Psoas muscle (tissue), 8 donors: ENCODE measurements around the gene ATE1. TPM values are rescaled to one million over a fixed set of nuclear protein-coding genes. Genes with fewer than 3 reads are reported as not detected.

Experiments
- ATAC-seq, 4 donors: fragments of 200-7000 bp; cut with Tn5 transposase; one replicate each; pipeline ENCODE4 v1.9.1; 2020; ENCODE audit warnings: moderate library complexity in 3 of 4, mild to moderate bottlenecking in 2 of 4
- DNase-seq, 2 donors: peaks; one replicate each; pipeline ENCODE4 v3.0.0-alpha.2; 2020
- H3K27ac ChIP-seq: fragments of 200-600 bp; one replicate; pipeline ENCODE4 v1.8.0; 2022
- H3K27me3 ChIP-seq, 3 donors: fragments of 200-600 bp in 1 of 3; one replicate each; pipeline versions ENCODE4 v1.6.1 to v1.8.0; 2013 to 2022; ENCODE audit warnings: low read length in 2 of 3, mild to moderate bottlenecking in 2 of 3, moderate library complexity in 1 of 3; ENCODE audit not compliant: insufficient read depth in 3 of 3
- H3K36me3 ChIP-seq, 2 donors: fragments of 200-600 bp in 1 of 2; one replicate each; pipeline versions ENCODE4 v1.6.1 to v1.8.0; 2013 to 2022; ENCODE audit warnings: low read depth in 1 of 2, mild to moderate bottlenecking in 1 of 2, moderate library complexity in 1 of 2; ENCODE audit not compliant: insufficient read depth in 1 of 2
- H3K4me1 ChIP-seq: fragments of 200-600 bp; one replicate; pipeline ENCODE4 v1.8.0; 2022
- H3K4me3 ChIP-seq: fragments of 200-600 bp; one replicate; pipeline ENCODE4 v1.8.0; 2022; ENCODE audit warnings: mild to moderate bottlenecking
- H3K9me3 ChIP-seq: fragments of 200-600 bp; one replicate; pipeline ENCODE4 v1.8.0; 2022
- WGBS, 3 donors: extraction: QIAGEN DNeasy Blood & Tissue Kit; methylation state at CpG; one replicate each; pipeline versions ENCODE4 v1.1.6 to v1.1.7; 2013; 5-methylcytosine and 5-hydroxymethylcytosine counted together
- intact Hi-C, 2 donors: fragments of 100-400 bp; cut with DNase I; formaldehyde crosslinking; loops; one replicate each; pipeline versions ENCODE4 v1.11.0 to v1.14.2; 2022
- polyA plus RNA-seq, 3 donors: library from polyadenylated mRNA; stranded (reverse); fragments of 200-250 nt; gene quantifications; one replicate each; pipeline ENCODE4 v1.2.3, GENCODE V29; 2013
- total RNA-seq, 4 donors: library from RNA; stranded (reverse); fragmentation: NEBNext Ultra II Directional in 2 of 4; extraction: Animal tissue kit (Norgen Biotek cat#: 25700) in 2 of 4; gene quantifications; one replicate each; pipeline versions ENCODE4 v1.2.1 to v1.2.4, GENCODE V29; 2021 to 2023
- TF ChIP-seq, protein P1 (sequence below): fragments of 200-600 bp; IDR thresholded peaks from one replicate; pipeline ENCODE4 v1.8.0; 2022; ENCODE audit warnings: antibody characterized with exemption
- donor health status: healthy with polysubstance abuse.
- donor health status: DM: no; HTN: no; CAD: no; lungs with moderate emphysema.
- donor health status: Bipolar disorder and iron deficiency.
- donor health status: healthy.
- donor health status: DM: yes; HTN: yes; CAD: no.
- donor health status: DM: no; HTN: no; CAD: no.
- donor health status: DM: no; HTN: no; CAD: no.
- donor health status: DM: yes; HTN: yes; CAD: no.

Gene ATE1
- total and polyA plus RNA-seq, 7 donors: 11.6 to 36.9 (median 28.4) TPM

DNA sequence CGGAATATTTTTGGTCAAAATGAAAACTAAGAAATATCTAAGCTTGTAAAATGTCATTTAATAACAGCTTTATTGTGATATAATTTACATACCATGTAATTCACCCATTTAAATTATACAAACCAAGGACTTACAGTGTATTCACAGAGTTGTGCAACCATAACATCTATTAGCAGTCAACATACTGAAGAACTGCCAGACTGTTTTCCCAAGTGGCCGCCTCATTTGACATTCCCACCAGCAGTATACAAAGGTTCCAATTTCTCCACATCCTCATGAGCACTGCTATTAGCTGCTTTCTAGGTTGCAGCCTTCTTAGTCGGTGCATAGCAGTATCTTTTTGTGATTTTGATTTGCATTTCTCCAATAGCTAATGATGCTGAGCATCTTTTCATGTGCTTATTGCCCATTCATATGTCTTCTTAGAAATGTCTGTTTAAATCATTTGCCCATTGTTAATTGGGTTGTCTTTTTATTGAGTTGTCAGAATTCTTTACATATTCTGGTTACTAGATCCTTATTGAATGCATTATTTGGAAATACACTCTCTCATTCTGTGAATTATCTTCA is 176.6 kb downstream of the ATE1 start:
- H3K27me3 ChIP-seq: no peaks in the 10 kb centered on the region
- H3K9me3 ChIP-seq: no peaks in the 10 kb centered on the region
- no peaks in the 10 kb centered on the region for H3K36me3 ChIP-seq
- intact Hi-C loops: loop anchor here in 1 of 2 donors (5.0 kb wide), 1 partner anchor 1816 kb away; no protein-coding TSS in a partner anchor
- DNase-seq (no peak), ATAC-seq (no peak)
- TF ChIP-seq, protein P1, sequence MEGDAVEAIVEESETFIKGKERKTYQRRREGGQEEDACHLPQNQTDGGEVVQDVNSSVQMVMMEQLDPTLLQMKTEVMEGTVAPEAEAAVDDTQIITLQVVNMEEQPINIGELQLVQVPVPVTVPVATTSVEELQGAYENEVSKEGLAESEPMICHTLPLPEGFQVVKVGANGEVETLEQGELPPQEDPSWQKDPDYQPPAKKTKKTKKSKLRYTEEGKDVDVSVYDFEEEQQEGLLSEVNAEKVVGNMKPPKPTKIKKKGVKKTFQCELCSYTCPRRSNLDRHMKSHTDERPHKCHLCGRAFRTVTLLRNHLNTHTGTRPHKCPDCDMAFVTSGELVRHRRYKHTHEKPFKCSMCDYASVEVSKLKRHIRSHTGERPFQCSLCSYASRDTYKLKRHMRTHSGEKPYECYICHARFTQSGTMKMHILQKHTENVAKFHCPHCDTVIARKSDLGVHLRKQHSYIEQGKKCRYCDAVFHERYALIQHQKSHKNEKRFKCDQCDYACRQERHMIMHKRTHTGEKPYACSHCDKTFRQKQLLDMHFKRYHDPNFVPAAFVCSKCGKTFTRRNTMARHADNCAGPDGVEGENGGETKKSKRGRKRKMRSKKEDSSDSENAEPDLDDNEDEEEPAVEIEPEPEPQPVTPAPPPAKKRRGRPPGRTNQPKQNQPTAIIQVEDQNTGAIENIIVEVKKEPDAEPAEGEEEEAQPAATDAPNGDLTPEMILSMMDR: no peak
- H3K4me3 ChIP-seq: no peak overlapping the region
- WGBS, 3 donors: 90 to 93% (median 91%) methylated on average over 3 of the region's 3 CpGs
- no peak overlapping the region for H3K27ac ChIP-seq
- peaks cover 14% of the 10 kb centered on the region for H3K4me1 ChIP-seq

DNA sequence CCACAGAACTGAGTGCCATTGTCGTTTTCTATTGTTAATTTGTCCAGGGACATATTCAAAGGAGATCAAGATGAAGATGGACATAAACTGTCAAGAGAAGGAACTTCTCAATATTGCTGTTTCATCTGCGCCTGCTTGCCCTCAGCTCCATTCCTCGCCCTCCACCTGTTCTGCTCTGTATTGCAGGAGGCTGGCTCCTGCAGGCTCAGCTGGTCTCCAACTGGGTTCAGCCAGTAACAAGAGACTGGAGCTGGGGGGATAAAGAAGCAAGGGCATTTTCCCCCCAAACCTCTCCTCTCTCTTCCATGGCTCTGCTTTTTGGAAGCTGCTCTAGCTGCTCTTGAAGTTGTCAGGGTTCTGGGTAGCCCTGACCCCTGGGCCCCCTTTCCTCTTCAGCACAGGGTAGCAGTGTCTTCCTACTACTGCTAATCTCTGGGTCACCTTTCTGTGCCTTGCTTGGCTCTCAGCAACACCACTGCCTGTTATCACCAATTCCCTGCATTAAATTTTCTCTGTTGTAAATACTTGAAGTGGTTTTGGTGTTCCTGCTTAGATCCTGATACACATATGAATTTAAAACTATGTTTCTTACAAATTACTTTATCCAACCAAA is 180.6 kb downstream of the ATE1 start:
- WGBS, 3 donors: 73 to 97% (median 96%) methylated on average over 3 of the region's 3 CpGs
- Histone ChIP-seq H3K9me3 (no peaks in the 10 kb centered on the region), H3K36me3 (peaks cover 0 to 13% of the 10 kb centered on the region in 2 donors), H3K4me1 (no peaks in the 10 kb centered on the region), H3K4me3 (no peak overlapping the region), H3K27ac (no peak overlapping the region), H3K27me3 (no peaks in the 10 kb centered on the region)
- ATAC-seq: no peak
- TF ChIP-seq, protein P1: no peak
- no peak for DNase-seq
- intact Hi-C loops: no loop called here

DNA sequence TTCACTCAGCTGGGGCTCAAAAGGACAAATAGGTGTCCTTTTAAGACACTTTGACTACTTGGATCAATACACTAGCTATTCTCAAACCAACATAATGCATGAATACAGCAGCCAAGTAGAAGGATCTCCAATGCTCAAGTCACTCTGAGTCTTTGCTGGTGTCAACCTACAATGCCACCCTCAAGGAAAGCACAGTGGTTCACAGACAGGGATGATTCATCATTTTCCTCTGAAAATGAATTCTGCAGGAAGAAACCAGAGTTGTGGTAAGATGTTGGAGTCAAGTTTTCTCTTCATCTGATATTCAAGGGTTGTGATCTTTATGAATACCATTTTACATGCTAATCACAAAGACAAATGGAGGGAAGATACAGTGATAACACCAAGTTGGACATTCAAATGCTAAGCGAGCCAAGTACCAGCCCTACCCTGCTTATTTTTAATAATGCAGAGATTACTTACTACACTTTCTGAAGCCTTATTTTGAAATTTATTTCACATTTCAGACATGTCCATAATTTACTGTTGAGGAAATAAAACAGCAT is 186.5 kb downstream of the ATE1 start:
- H3K9me3 ChIP-seq: no peaks in the 10 kb centered on the region
- H3K4me1 ChIP-seq: no peaks in the 10 kb centered on the region
- H3K4me3 ChIP-seq: no peak overlapping the region
- intact Hi-C loops: no loop called here
- ATAC-seq (no peak), DNase-seq (no peak)
- no peaks in the 10 kb centered on the region for H3K27me3 ChIP-seq
- no peak overlapping the region for H3K27ac ChIP-seq
- 0 to 6% (median 0%) methylated on average over 1 of the region's 1 CpG for WGBS, 3 donors
- TF ChIP-seq, protein P1: no peak
- peaks cover 0 to 26% of the 10 kb centered on the region in 2 donors for H3K36me3 ChIP-seq

DNA sequence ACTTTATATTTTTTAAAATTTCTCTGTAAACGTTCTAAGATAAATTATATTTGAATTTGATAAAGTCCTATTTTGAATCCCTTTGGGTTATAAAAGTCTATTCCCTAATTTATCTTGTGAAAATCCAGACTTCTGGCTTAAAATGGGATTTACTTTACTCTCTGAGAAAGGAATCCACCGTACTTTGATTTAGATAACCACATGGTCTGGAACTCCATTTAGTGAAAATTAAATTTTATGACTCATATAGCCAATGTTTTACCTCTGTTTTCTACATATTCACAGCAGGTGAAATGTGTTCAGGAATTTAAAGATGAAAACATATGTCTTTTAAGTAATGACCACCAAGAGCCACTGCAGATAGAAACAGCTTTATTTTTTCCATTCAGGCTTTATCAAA is 187.8 kb downstream of the ATE1 start:
- DNase-seq (no peak), ATAC-seq (no peak)
- intact Hi-C loops: no loop called here
- WGBS, 3 donors: 84 to 85% (median 84%) methylated on average over 2 of the region's 2 CpGs
- H3K4me1 ChIP-seq: no peaks in the 10 kb centered on the region
- H3K27me3 ChIP-seq: peaks cover 0 to 5% (median 0%) of the 10 kb centered on the region in 3 donors
- no peak overlapping the region for H3K27ac ChIP-seq
- TF ChIP-seq, protein P1: no peak
- H3K9me3 ChIP-seq: no peaks in the 10 kb centered on the region
- no peak overlapping the region for H3K4me3 ChIP-seq
- peaks cover 0 to 26% of the 10 kb centered on the region in 2 donors for H3K36me3 ChIP-seq
